Neural progenitor cell (in vitro differentiated cells): Measurements from ENCODE around the gene EIF3D. TPM values are rescaled to one million over a fixed set of nuclear protein-coding genes. Genes with fewer than 3 reads are reported as not detected.
A peak's percentile ranks its signal among the peaks of the same experiment; 100 is the strongest.

Source experiments
- DNase-seq: peaks from one replicate; pipeline ENCODE4 v3.0.0-alpha.2; 2016; ENCODE audit warnings: low spot score
- H2AFZ ChIP-seq: fragments of 200-600 bp; sonication (generic); replicated peaks from 2 replicates; pipeline ENCODE4 v1.6.1; 2016; ENCODE audit warnings: antibody characterized with exemption
- H3F3A ChIP-seq: fragments of 200-600 bp; sonication (generic); 2 replicates; pipeline ENCODE4 v1.6.1; 2016; ENCODE audit warnings: antibody characterized with exemption, low read depth
- H3K27ac ChIP-seq: fragments of 200-600 bp; sonication (generic); 2 replicates; pipeline ENCODE4 v1.5.1; 2016; ENCODE audit warnings: mild to moderate bottlenecking
- H3K27me3 ChIP-seq: fragments of 200-600 bp; sonication (generic); 2 replicates; pipeline ENCODE4 v1.6.1; 2016; ENCODE audit warnings: mild to moderate bottlenecking, moderate library complexity
- H3K36me3 ChIP-seq: fragments of 200-600 bp; sonication (generic); 2 replicates; pipeline ENCODE4 v1.5.1; 2016
- H3K4me1 ChIP-seq: fragments of 200-600 bp; sonication (generic); 2 replicates; pipeline ENCODE4 v1.6.1; 2016; ENCODE audit warnings: mixed run types
- H3K4me2 ChIP-seq: fragments of 200-600 bp; sonication (generic); 2 replicates; pipeline ENCODE4 v1.6.1; 2016
- H3K4me3 ChIP-seq: fragments of 200-600 bp; sonication (generic); 2 replicates; pipeline ENCODE4 v1.5.1; 2016
- H3K79me2 ChIP-seq: fragments of 200-600 bp; sonication (generic); 2 replicates; pipeline ENCODE4 v1.6.1; 2016; ENCODE audit warnings: low read depth
- H3K9ac ChIP-seq: fragments of 200-600 bp; sonication (generic); 2 replicates; pipeline ENCODE4 v1.6.1; 2016
- H3K9me3 ChIP-seq: fragments of 200-600 bp; sonication (generic); 2 replicates; pipeline ENCODE4 v1.5.1; 2016; ENCODE audit warnings: low read depth
- H4K20me1 ChIP-seq: fragments of 200-600 bp; sonication (generic); 2 replicates; pipeline ENCODE4 v1.6.1; 2016; ENCODE audit warnings: low read depth
- H3K27ac Mint-ChIP-seq: 3 replicates; pipeline ENCODE4 v1.8.0; 2021; ENCODE audit warnings: mixed read lengths
- H3K27me3 Mint-ChIP-seq: 2 replicates; pipeline ENCODE4 v1.8.0; 2022; ENCODE audit warnings: low read depth, mild to moderate bottlenecking, inconsistent platforms, moderate library complexity, mixed read lengths; ENCODE audit not compliant: insufficient read depth
- H3K36me3 Mint-ChIP-seq: 3 replicates; pipeline ENCODE4 v1.8.0; 2021; ENCODE audit warnings: mixed read lengths
- H3K4me1 Mint-ChIP-seq: 3 replicates; pipeline ENCODE4 v1.8.0; 2021; ENCODE audit warnings: mixed read lengths
- H3K4me3 Mint-ChIP-seq: 3 replicates; pipeline ENCODE4 v1.8.0; 2021; ENCODE audit warnings: mild to moderate bottlenecking, moderate library complexity, mixed read lengths
- H3K9me3 Mint-ChIP-seq: 3 replicates; pipeline ENCODE4 v1.8.0; 2020; ENCODE audit warnings: mixed read lengths
- CTCF ChIP-seq: fragments of 200-600 bp; sonication (generic); IDR thresholded peaks from 2 replicates; pipeline ENCODE4 v1.5.1; 2017; ENCODE audit warnings: antibody characterized with exemption, mild to moderate bottlenecking
- EZH2 ChIP-seq: fragments of 200-600 bp; sonication (generic); IDR thresholded peaks from 2 replicates; pipeline ENCODE4 v1.6.1; 2017; ENCODE audit warnings: antibody characterized with exemption, mild to moderate bottlenecking, moderate library complexity
- EZH2phosphoT487 ChIP-seq: fragments of 200-600 bp; sonication (generic); IDR thresholded peaks from 2 replicates; pipeline ENCODE4 v1.6.1; 2017; ENCODE audit warnings: antibody characterized with exemption
- total RNA-seq: library from RNA; depleted of rRNA; stranded (reverse); fragments of >200 nt; gene quantifications from 2 replicates; pipeline ENCODE4 v1.2.3, GENCODE V29; 2015; ENCODE audit warnings: low replicate concordance

Gene EIF3D
- total RNA-seq, 1 donor from 2014 or later = 361 TPM

- H3K27ac ChIP-seq = no peak overlapping the region
- no peaks in the 10 kb centered on the region for H4K20me1 ChIP-seq
- Mint-ChIP-seq H3K4me3 (no peak overlapping the region), H3K36me3 (no peaks in the 10 kb centered on the region), H3K4me1 (peaks cover 3% of the 10 kb centered on the region), H3K9me3 (no peaks in the 10 kb centered on the region), H3K27ac (peak overlapping the region; percentile 79), H3K27me3 (peaks cover 2% of the 10 kb centered on the region)
- H3K4me3 ChIP-seq = no peak overlapping the region
- H3K36me3 ChIP-seq = no peaks in the 10 kb centered on the region
- no peaks in the 10 kb centered on the region for H3F3A ChIP-seq
- H3K9me3 ChIP-seq = no peaks in the 10 kb centered on the region
- H3K4me2 ChIP-seq = no peak overlapping the region
- H3K79me2 ChIP-seq = no peaks in the 10 kb centered on the region
- H3K9ac ChIP-seq = no peak overlapping the region
- H2AFZ ChIP-seq = no peak overlapping the region
- DNase-seq = no peak
- no peaks in the 10 kb centered on the region for H3K4me1 ChIP-seq
- H3K27me3 ChIP-seq = no peaks in the 10 kb centered on the region
- TF ChIP-seq EZH2phosphoT487 (no peak), EZH2 (no peak), CTCF (no peak)
Observed at GRCh38 chr22:36467042-36467810, 61.7 kb downstream of the EIF3D start.

- no peaks in the 10 kb centered on the region for H3K4me1 ChIP-seq
- H3F3A ChIP-seq = no peaks in the 10 kb centered on the region
- Mint-ChIP-seq H3K4me3 (no peak overlapping the region), H3K27ac (no peak overlapping the region), H3K9me3 (no peaks in the 10 kb centered on the region), H3K27me3 (peaks cover 2% of the 10 kb centered on the region), H3K36me3 (no peaks in the 10 kb centered on the region), H3K4me1 (peaks cover 7% of the 10 kb centered on the region)
- no peak overlapping the region for H3K4me3 ChIP-seq
- H3K27ac ChIP-seq = no peak overlapping the region
- H4K20me1 ChIP-seq = no peaks in the 10 kb centered on the region
- H2AFZ ChIP-seq = no peak overlapping the region
- TF ChIP-seq EZH2 (no peak), CTCF (no peak), EZH2phosphoT487 (no peak)
- H3K9ac ChIP-seq = no peak overlapping the region
- DNase-seq = no peak
- H3K36me3 ChIP-seq = no peaks in the 10 kb centered on the region
- no peaks in the 10 kb centered on the region for H3K27me3 ChIP-seq
- H3K4me2 ChIP-seq = no peak overlapping the region
- H3K9me3 ChIP-seq = no peaks in the 10 kb centered on the region
- H3K79me2 ChIP-seq = no peaks in the 10 kb centered on the region
Observed at GRCh38 chr22:36466258-36466657, 62.7 kb downstream of the EIF3D start.

GRCh38 chr22:36465232-36466021 is 63.5 kb downstream of the EIF3D start:
- Histone ChIP-seq H3K79me2 (no peaks in the 10 kb centered on the region), H3K36me3 (no peaks in the 10 kb centered on the region), H2AFZ (no peak overlapping the region), H4K20me1 (no peaks in the 10 kb centered on the region), H3F3A (no peaks in the 10 kb centered on the region), H3K9me3 (no peaks in the 10 kb centered on the region), H3K4me1 (no peaks in the 10 kb centered on the region), H3K27me3 (no peaks in the 10 kb centered on the region), H3K27ac (no peak overlapping the region), H3K4me2 (no peak overlapping the region), H3K9ac (no peak overlapping the region), H3K4me3 (no peak overlapping the region)
- Mint-ChIP-seq H3K27me3 (no peaks in the 10 kb centered on the region), H3K9me3 (no peaks in the 10 kb centered on the region), H3K4me3 (no peak overlapping the region), H3K27ac (no peak overlapping the region), H3K36me3 (no peaks in the 10 kb centered on the region), H3K4me1 (peaks cover 10% of the 10 kb centered on the region)
- no peak for TF ChIP-seq EZH2phosphoT487
- no peak for TF ChIP-seq CTCF
- TF ChIP-seq EZH2 = no peak
- DNase-seq = no peak
